HG03460 (cell line): ENCODE results near the gene ZNF428.

ENCODE experiments used
- ATAC-seq: cut with Tn5 transposase; IDR thresholded peaks from one replicate; pipeline ENCODE4 v1.9.1; 2021; ENCODE audit not compliant: unreplicated experiment

Gene ZNF428

GRCh38 chr19:43564800-43565199, 54.6 kb downstream of the ZNF428 start:
- no peak for ATAC-seq

- ATAC-seq = no peak
Measured at GRCh38 chr19:43563816-43564457, 55.5 kb downstream of the ZNF428 start.

GRCh38 chr19:43562698-43563241, 56.7 kb downstream of the ZNF428 start:
- ATAC-seq = peak; percentile 82

GRCh38 chr19:43562226-43562697, 57.2 kb downstream of the ZNF428 start:
- no peak for ATAC-seq

- ATAC-seq = no peak
Measured at GRCh38 chr19:43561139-43561970, 58.1 kb downstream of the ZNF428 start.

- ATAC-seq = no peak
Measured at GRCh38 chr19:43560687-43561086, 58.7 kb downstream of the ZNF428 start.
